ENCODE measurements around the gene PSRC1.

GRCh38 chr1:109248797-109249629 is 33.9 kb downstream of the PSRC1 start, which contains the start of gene CELSR2:
- TF ChIP-seq EZH2 (IDR thresholded peaks at IDR 0.05; ENCODE audit: low read depth, unreplicated experiment) (no peak), CTCF (conservative IDR thresholded peaks at IDR 0.05; ENCODE audit: low read depth in 2 of 2) (peak; percentile 23 to 25), REST (IDR thresholded peaks at IDR 0.05; ENCODE audit: unreplicated experiment) (no peak), STAT1 (IDR thresholded peaks at IDR 0.05; ENCODE audit: unreplicated experiment) (no peak), EZH2phosphoT487 (IDR thresholded peaks at IDR 0.05; ENCODE audit: unreplicated experiment) (no peak), POLR2AphosphoS5 (IDR thresholded peaks at IDR 0.05; ENCODE audit: low read depth) (0 out of 2 replicates have a peak, but pooled peaks have one; percentile 35), ETS1 (IDR thresholded peaks at IDR 0.05) (no peak)

Data from GM23338 (cell line).